Epithelial cell of proximal tubule (primary cell): ENCODE measurements around the gene MISP3. TPM values are rescaled to one million over a fixed set of nuclear protein-coding genes. Genes with fewer than 3 reads are reported as not detected.
A peak's percentile ranks its signal among the peaks of the same experiment; 100 is the strongest.

Source experiments
- DNase-seq: peaks from one replicate; pipeline ENCODE4 v3.0.0-alpha.2; 2011; ENCODE audit warnings: low read depth
- H3K4me3 ChIP-seq: 2 replicates; pipeline ENCODE4 v1.5.1; 2011; ENCODE audit warnings: low read depth, mild to moderate bottlenecking, low read length
- total RNA-seq: library from RNA; depleted of rRNA; stranded (reverse); fragments of >200 nt; gene quantifications from 2 replicates; pipeline ENCODE4 v1.2.3, GENCODE V29; 2015
- TF ChIP-seq, protein P1 (sequence below): conservative IDR thresholded peaks from 2 replicates; pipeline ENCODE4 v1.5.1; 2012; ENCODE audit warnings: low read depth, mild to moderate bottlenecking, low read length

The MISP3 gene
- total RNA-seq, 1 donor from 2014 or later = 6.0 TPM

DNA sequence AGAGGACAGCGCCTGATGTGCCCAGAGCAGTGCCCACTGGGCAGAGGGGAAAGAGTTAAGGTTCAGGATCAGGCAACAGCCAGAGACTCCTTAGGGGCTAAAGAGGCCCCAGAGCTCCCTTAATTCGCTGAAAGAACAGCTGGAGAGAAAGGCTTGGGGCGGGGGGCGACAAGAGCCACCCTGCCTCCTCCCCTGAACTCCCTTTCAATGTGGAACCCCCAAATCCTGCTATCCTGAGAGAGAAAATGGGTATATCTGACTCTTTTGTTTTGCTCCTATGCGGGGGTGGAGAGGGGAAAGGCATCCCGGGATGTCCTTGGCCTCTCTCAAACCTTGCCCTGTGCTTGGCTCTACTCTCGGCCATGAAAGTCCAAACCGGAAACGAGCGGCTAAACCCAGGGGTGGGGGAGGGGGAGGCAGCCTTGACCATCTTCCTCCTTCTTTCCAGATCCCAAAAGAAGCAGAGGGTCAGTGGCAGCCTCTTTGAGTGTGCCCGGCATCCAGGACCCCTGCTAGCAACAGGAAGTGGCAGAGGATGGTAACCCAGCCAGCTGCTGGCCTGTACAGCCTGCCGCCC is 40.3 kb downstream of the MISP3 start:
- TF ChIP-seq, protein P1, sequence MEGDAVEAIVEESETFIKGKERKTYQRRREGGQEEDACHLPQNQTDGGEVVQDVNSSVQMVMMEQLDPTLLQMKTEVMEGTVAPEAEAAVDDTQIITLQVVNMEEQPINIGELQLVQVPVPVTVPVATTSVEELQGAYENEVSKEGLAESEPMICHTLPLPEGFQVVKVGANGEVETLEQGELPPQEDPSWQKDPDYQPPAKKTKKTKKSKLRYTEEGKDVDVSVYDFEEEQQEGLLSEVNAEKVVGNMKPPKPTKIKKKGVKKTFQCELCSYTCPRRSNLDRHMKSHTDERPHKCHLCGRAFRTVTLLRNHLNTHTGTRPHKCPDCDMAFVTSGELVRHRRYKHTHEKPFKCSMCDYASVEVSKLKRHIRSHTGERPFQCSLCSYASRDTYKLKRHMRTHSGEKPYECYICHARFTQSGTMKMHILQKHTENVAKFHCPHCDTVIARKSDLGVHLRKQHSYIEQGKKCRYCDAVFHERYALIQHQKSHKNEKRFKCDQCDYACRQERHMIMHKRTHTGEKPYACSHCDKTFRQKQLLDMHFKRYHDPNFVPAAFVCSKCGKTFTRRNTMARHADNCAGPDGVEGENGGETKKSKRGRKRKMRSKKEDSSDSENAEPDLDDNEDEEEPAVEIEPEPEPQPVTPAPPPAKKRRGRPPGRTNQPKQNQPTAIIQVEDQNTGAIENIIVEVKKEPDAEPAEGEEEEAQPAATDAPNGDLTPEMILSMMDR = no peak
- DNase-seq = no peak
- H3K4me3 ChIP-seq = no peak overlapping the region

DNA sequence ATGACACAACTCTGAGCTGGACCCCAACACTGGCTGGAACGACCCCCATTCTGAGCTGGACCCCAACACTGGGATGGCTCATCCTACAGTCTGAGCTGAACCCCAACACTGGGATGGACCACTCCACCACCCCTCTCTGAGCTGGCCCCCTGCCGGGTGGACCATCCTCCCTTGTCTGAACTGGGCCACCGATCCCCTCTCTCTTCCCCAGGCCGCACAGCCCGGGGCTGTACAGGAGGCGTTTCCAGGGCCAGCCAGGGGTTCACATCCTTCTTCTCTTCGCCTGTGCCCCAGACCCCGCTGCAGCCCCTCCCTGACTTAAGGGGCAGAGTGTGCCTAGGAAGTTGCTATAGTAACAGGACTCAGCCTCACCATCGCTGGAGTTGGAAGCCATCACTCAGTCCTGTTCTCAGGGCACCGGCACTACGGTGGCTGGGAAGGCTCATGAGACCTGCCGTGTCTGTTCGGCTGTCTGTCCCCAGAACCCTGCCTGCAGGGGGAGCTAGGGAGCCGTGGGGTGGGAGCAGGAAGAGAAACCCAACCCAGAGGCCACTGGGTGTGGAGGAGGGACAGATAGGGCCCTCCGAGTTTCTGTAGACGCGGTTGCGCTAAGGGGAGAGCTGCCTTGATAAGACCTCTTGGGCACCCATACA is 41.3 kb downstream of the MISP3 start:
- no peak overlapping the region for H3K4me3 ChIP-seq
- DNase-seq = no peak
- TF ChIP-seq, protein P1 = peak; percentile 42

DNA sequence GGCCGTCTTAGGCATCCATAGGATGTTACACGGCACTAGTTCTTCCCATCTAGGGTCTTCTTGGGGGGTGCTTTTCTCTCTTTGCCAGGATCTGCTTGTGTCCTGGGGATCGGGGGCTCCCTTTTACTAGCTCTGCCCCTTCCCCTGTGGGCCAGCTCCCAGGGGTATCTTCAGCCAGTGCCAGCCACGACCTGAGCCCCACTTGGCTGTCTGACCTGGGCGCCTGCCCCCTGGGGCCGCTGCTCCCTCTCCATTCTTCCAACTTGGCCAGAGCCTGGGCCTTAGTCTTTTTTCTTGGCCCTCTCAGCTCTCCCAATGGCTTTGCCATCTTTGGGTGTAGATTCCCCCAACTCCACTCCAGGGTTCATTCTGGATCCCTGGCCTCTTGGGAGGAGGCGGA is 41.9 kb downstream of the MISP3 start:
- no peak for DNase-seq
- H3K4me3 ChIP-seq = no peak overlapping the region
- TF ChIP-seq, protein P1 = no peak

DNA sequence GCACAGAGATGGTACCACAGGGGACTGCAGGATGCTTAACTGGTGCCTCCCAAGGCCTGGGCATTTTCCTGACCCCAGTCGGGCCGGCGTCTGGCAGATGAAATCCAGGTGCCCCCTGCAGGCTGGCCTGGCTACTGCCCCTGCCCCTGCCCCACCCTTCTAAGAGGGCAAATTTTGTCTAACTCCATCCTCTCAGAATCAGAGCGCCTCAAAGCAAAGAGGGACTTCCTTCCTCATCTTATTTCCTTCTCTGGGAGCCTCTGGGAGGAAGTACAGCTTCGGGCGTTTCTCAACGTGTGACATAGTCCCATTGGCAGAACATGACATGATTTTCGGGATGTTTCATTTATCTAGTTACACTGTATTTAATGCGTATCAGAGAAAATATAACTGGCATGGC is 42.3 kb downstream of the MISP3 start:
- no peak for DNase-seq
- H3K4me3 ChIP-seq = no peak overlapping the region
- TF ChIP-seq, protein P1 = peak; percentile 60

DNA sequence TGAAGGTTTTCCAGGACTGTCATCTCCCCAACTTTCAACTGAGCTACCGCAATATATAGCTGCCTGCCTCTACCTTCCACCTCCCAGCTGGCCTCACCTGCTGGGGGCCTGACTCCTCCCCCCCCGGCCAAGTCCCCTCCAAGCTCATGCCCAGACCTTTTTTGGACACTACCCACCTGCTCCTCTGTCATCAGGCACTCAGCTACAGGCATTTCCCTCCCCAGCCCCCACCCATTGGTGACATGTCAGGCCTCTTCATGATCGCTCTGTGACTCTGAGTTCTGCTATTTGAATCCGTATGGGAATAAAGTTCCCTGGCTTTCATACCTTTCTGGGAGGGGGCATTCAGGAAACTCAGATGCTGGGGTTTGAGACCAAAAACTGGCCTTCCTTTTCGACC is 43.2 kb downstream of the MISP3 start:
- TF ChIP-seq, protein P1 = no peak
- peak overlapping the region; percentile 77 for H3K4me3 ChIP-seq
- no peak for DNase-seq

DNA sequence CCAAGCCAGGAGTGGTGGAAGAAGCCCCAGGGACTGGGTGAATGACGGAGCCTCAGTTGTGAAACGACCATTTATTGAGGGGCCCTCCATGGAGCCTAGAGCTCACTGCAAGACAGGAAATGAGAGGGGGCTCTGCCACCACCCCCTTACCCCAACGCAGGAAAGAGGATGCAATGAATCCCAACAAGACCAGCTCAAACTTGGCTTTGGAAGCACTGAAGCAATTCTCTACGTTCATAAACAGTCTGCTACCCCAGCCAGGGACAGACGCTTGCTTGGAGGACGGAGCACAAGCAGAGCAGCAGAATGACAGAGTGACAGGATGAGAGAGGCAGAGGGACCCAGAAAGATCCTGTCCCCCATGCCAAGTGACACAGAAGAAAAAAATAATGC is 43.9 kb downstream of the MISP3 start:
- no peak for DNase-seq
- TF ChIP-seq, protein P1 = no peak
- peak overlapping the region; percentile 77 for H3K4me3 ChIP-seq
